Skeletal muscle tissue (tissue), 4 donors: ENCODE data around the gene PAFAH1B2. TPM values are rescaled to one million over a fixed set of nuclear protein-coding genes. Genes with fewer than 3 reads are reported as not detected.
A peak's percentile ranks its signal among the peaks of the same experiment; 100 is the strongest.

ENCODE experiments used
- H3K27ac ChIP-seq: one replicate; pipeline ENCODE4 v1.7.0; 2013; ENCODE audit warnings: mild to moderate bottlenecking, low read depth, low read length, inconsistent platforms
- H3K27me3 ChIP-seq, 3 donors: one replicate each; pipeline ENCODE4 v1.7.0; 2013; ENCODE audit warnings: low read length in 3 of 3; ENCODE audit not compliant: control insufficient read depth in 3 of 3, insufficient read depth in 3 of 3
- H3K36me3 ChIP-seq, 3 donors: one replicate each; pipeline ENCODE4 v1.7.0; 2013; ENCODE audit warnings: low read length in 3 of 3; ENCODE audit not compliant: control insufficient read depth in 3 of 3, insufficient read depth in 3 of 3
- H3K4me1 ChIP-seq, 3 donors: one replicate each; pipeline ENCODE4 v1.7.0; 2013; ENCODE audit warnings: low read length in 3 of 3, mild to moderate bottlenecking in 3 of 3; ENCODE audit not compliant: control insufficient read depth in 3 of 3, insufficient read depth in 3 of 3
- H3K4me3 ChIP-seq, 3 donors: one replicate each; pipeline ENCODE4 v1.7.0; 2013; ENCODE audit warnings: low read length in 3 of 3
- H3K9ac ChIP-seq, 3 donors: one replicate each; pipeline ENCODE4 v1.7.0; 2013; ENCODE audit warnings: low read length in 3 of 3, mild to moderate bottlenecking in 3 of 3, moderate library complexity in 2 of 3, low read depth in 1 of 3
- H3K9me3 ChIP-seq, 3 donors: one replicate each; pipeline ENCODE4 v1.7.0; 2013; ENCODE audit warnings: low read length in 3 of 3; ENCODE audit not compliant: control insufficient read depth in 3 of 3
- total RNA-seq: library from RNA; depleted of rRNA; stranded (reverse); fragments of >200 nt; gene quantifications from one replicate; pipeline ENCODE4 v1.2.3, GENCODE V29; 2014
- donor health status: Osteomylitis.

Gene PAFAH1B2
- total RNA-seq, 1 donor from 2014 or later = 75.2 TPM

DNA sequence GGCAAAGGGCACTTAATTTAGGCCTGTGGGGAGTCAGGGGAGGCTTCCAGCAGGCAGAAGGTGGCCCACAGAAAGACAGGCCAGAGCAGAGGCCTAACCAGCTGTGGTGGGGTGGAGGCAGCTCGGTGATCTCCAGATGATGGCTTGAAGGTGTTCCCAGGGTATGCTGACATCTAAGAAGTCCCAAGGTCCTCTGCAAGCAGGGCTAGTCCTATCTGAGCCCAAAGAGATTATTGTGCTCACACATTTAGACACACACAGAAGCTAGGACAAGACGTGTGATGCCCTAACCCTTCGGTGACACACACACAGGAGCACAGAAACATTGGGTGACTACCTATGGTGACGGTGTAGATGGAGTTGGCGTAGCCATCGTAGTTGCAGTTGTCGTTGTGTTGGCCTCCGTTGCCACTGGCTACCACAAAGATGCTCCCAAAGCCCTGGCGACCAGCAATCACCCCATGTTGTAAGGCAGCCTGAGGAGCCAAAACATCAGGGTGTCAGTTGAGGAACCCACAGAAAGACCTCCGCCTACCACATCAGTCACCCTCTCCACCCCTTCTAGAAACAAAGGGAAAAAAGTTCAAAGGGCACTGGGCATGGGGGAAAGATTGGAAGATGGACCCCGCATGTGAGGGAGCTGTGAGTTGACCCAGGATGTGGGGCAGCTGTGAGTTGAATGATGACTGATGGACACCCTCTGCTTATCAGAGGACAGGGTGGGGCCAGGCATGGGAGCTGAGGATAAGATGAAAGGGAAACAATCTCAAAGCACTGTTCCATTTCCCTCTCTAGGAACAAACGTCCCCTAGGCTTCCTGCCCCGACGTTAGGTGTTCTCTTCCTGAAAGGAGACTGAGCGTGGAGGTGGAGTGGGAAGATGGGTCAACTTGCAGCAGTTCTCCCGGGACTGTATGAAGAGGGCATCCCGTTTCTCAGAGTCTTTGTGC is 79.9 kb downstream of the PAFAH1B2 start:
- peaks cover 44 to 56% (median 49%) of the 10 kb centered on the region in 3 donors for H3K36me3 ChIP-seq

GRCh38 chr11:117225553-117226170 is 81.6 kb downstream of the PAFAH1B2 start:
- Histone ChIP-seq H3K4me1 (peaks cover 26 to 41% (median 34%) of the 10 kb centered on the region in 3 donors), H3K9ac (peak overlapping the region in 1 of 3 donors; percentile 40), H3K27ac (no peak overlapping the region), H3K27me3 (no peaks in the 10 kb centered on the region), H3K36me3 (peaks cover 49 to 59% (median 57%) of the 10 kb centered on the region in 3 donors), H3K9me3 (no peaks in the 10 kb centered on the region), H3K4me3 (no peak overlapping the region)

More for the DNA sequence above, 79.9 kb downstream of the PAFAH1B2 start:
- Histone ChIP-seq H3K9ac (no peak overlapping the region), H3K27ac (no peak overlapping the region), H3K4me1 (peaks cover 36 to 49% (median 44%) of the 10 kb centered on the region in 3 donors), H3K27me3 (no peaks in the 10 kb centered on the region), H3K4me3 (no peak overlapping the region), H3K9me3 (no peaks in the 10 kb centered on the region)

Other genes with a start within 250 kb of the PAFAH1B2 start
- 21.4 TPM for gene SIK3, start 45.9 kb upstream of the PAFAH1B2 start, total RNA-seq
- 16.2 TPM for gene SIDT2, start 34.5 kb downstream of the PAFAH1B2 start, total RNA-seq
- 103 TPM for gene TAGLN, start 55.1 kb downstream of the PAFAH1B2 start, total RNA-seq
- 16.2 TPM for gene PCSK7, start 87.8 kb downstream of the PAFAH1B2 start, total RNA-seq
- 8.9 TPM for gene RNF214, start 88.4 kb downstream of the PAFAH1B2 start, total RNA-seq
- 3.7 TPM for gene BACE1-AS, start 147.1 kb downstream of the PAFAH1B2 start, total RNA-seq
- 9.4 TPM for gene BACE1, start 172.0 kb downstream of the PAFAH1B2 start, total RNA-seq
- gene CEP164, start 183.6 kb downstream of the PAFAH1B2 start, total RNA-seq = 21.4 TPM